ENCODE data around the gene OGDH. TPM values are rescaled to one million over a fixed set of nuclear protein-coding genes. Genes with fewer than 3 reads are reported as not detected.
A peak's percentile ranks its signal among the peaks of the same experiment; 100 is the strongest.

OGDH gene
- total and polyA plus RNA-seq, 2 of the 4 experiments (the other 2 are of a cell fraction): 47.4 to 56.5 TPM

DNA sequence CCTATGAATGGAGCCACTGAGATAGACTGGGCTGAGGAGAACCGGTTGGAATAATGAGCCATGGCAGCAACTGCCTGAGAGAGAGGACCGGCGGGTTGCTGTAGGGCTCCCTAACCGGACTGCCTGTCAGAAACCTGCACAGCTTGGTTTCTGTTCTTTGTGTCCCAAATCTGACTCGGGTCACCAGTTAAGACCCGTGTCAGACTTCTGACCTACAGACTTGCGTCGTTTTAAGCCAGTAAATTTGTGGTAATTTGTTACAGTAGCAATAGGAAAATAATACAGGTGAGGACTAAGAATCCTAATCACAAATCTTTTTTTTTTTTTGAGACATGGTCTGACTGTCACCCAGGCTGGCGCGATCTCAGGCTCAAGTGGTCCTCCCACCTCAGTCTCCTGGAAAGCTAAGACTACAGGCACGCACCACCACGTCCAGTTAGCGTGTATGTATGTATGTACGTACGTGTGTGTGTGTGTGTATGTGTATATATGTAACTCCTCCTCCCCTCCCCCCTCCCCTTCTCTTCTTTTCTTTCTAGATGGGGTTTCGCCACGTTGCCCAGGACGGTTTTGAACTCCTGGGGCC is 32.0 kb upstream of the OGDH start:
- ChIA-PET CTCF (no interaction called here), POLR2A (ENCODE audit: unreplicated experiment) (interaction anchor here (0.5 kb wide), 1 partner anchor 26 kb away, joined by 6 read pairs; no protein-coding TSS in a partner anchor)
- peak overlapping the region; percentile 74 for H2AK5ac ChIP-seq (ENCODE audit: low read depth, low read length)
- H2BK20ac ChIP-seq (ENCODE audit: low read depth, low read length): no peak overlapping the region
- intact Hi-C loops (cut with micrococcal nuclease) (no loop called here), in situ Hi-C loops (cut with MboI; ENCODE audit: low sequenced_read_pairs) (no loop called here), dilution Hi-C loops (cut with HindIII; ENCODE audit: low sequenced_read_pairs, unreplicated experiment) (no loop called here)
- H3K18ac ChIP-seq (ENCODE audit: low read depth, low read length): no peak overlapping the region
- H3K9me3 ChIP-seq (ENCODE audit: control insufficient read depth, insufficient read depth, low read length): no peaks in the 10 kb centered on the region
- H4K8ac ChIP-seq (ENCODE audit: low read depth in 2 of 2, low read length in 2 of 2): peak overlapping the region; percentile 84 to 96
- H3K4me2 ChIP-seq (ENCODE audit: low read depth, low read length): peak overlapping the region; percentile 90
- H2AK9ac ChIP-seq (replicated peaks; ENCODE audit: low read depth, low read length, poor library complexity): peak overlapping the region; percentile 88
- peak overlapping the region; percentile 97 for H2AFZ ChIP-seq (replicated peaks; ENCODE audit: low read length, poor library complexity)
- H3K4me1 ChIP-seq (ENCODE audit: control insufficient read depth, insufficient read depth, low read length): peaks cover 5% of the 10 kb centered on the region
- TF ChIP-seq MXI1 (IDR thresholded peaks at IDR 0.05; ENCODE audit: borderline replicate concordance, low read depth, low read length) (no peak), SMC3 (IDR thresholded peaks at IDR 0.05; ENCODE audit: low read depth, low read length) (no peak), CTCF (conservative IDR thresholded peaks at IDR 0.05; ENCODE audit: low read depth, low read length) (no peak), POLR2A (IDR thresholded peaks at IDR 0.05; ENCODE audit: low read depth, low read length) (no peak), FOS (IDR thresholded peaks at IDR 0.05; ENCODE audit: low read depth, low read length) (no peak), CHD1 (IDR thresholded peaks at IDR 0.05; ENCODE audit: low read depth, low read length) (no peak), RCOR1 (IDR thresholded peaks at IDR 0.05; ENCODE audit: insufficient replicate concordance, low read length) (no peak), BHLHE40 (IDR thresholded peaks at IDR 0.05; ENCODE audit: low read depth, low read length) (no peak), MAZ (IDR thresholded peaks at IDR 0.05; ENCODE audit: borderline replicate concordance, low read depth, low read length) (no peak), NFE2L2 (IDR thresholded peaks at IDR 0.05; ENCODE audit: low read depth, low read length) (no peak), USF2 (IDR thresholded peaks at IDR 0.05; ENCODE audit: low read depth, low read length) (no peak), RFX5 (IDR thresholded peaks at IDR 0.05; ENCODE audit: low read depth, low read length) (no peak), MAFK (IDR thresholded peaks at IDR 0.05; ENCODE audit: low read depth, low read length) (no peak), RAD21 (IDR thresholded peaks at IDR 0.05; ENCODE audit: low read length) (no peak), CEBPB (IDR thresholded peaks at IDR 0.05; ENCODE audit: low read depth, low read length) (no peak)
- TF ChIP-seq, protein P1, sequence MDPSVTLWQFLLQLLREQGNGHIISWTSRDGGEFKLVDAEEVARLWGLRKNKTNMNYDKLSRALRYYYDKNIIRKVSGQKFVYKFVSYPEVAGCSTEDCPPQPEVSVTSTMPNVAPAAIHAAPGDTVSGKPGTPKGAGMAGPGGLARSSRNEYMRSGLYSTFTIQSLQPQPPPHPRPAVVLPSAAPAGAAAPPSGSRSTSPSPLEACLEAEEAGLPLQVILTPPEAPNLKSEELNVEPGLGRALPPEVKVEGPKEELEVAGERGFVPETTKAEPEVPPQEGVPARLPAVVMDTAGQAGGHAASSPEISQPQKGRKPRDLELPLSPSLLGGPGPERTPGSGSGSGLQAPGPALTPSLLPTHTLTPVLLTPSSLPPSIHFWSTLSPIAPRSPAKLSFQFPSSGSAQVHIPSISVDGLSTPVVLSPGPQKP (IDR thresholded peaks at IDR 0.05; ENCODE audit: borderline replicate concordance, low read depth, low read length): no peak
- H3K23ac ChIP-seq (ENCODE audit: low read depth, low read length): peak overlapping the region; percentile 75
- H2BK5ac ChIP-seq (ENCODE audit: low read depth, low read length, poor library complexity, severe bottlenecking): peak overlapping the region; percentile 37
- H3K27ac ChIP-seq (ENCODE audit: insufficient read depth, low read length): peak overlapping the region; percentile 79
- peak overlapping the region; percentile 56 for H4K91ac ChIP-seq (ENCODE audit: insufficient read depth, low read depth, low read length)
- peaks cover 8% of the 10 kb centered on the region for H4K20me1 ChIP-seq (ENCODE audit: insufficient read depth, low read length)
- ATAC-seq (ENCODE audit: low read depth) (no peak), DNase-seq (no peak)
- peak overlapping the region; percentile 76 for H3K4ac ChIP-seq (ENCODE audit: low read depth, low read length)
- peak overlapping the region; percentile 87 for H3K9ac ChIP-seq (ENCODE audit: low read depth, low read length)
- BruUV-seq (replicated peaks): TSS peak; percentile 58
- peaks cover 45% of the 10 kb centered on the region for H3K36me3 ChIP-seq (ENCODE audit: control insufficient read depth, insufficient read depth, low read length)
- H2BK120ac ChIP-seq (ENCODE audit: low read depth, low read length): no peak overlapping the region
- H3K56ac ChIP-seq (ENCODE audit: extremely low read depth, insufficient read depth, low read length): no peak overlapping the region; the same call in 1 of the 2 replicates
- H3K4me3 ChIP-seq (ENCODE audit: insufficient read depth, low read depth, low read length): peak overlapping the region; percentile 93
- H3K79me1 ChIP-seq (ENCODE audit: low read depth in 1 of 2, low read length in 2 of 2): peaks cover 48 to 65% of the 10 kb centered on the region in 2 experiments
- H3K9me1 ChIP-seq (ENCODE audit: insufficient read depth, low read length): peaks cover 13% of the 10 kb centered on the region
- 2% methylated on average over 6 of the region's 18 CpGs; no CpG with 5 or more reads in 1 of the 2 experiments for WGBS, 2 experiments (ENCODE audit: extremely low coverage in 2 of 2, insufficient read length in 1 of 2)
- H3K14ac ChIP-seq (replicated peaks; ENCODE audit: low read depth, low read length): peak overlapping the region; percentile 74
- no peaks in the 10 kb centered on the region for H3K27me3 ChIP-seq (ENCODE audit: control insufficient read depth, insufficient read depth, low read length)
- H2BK15ac ChIP-seq (ENCODE audit: low read depth, low read length): no peak overlapping the region
- H4K5ac ChIP-seq (ENCODE audit: low read depth, low read length): peak overlapping the region; percentile 84

All from IMR-90 (cell line).